ENCODE measurements around the gene FKRP. TPM values are rescaled to one million over a fixed set of nuclear protein-coding genes. Genes with fewer than 3 reads are reported as not detected.
"Not testable (repeated sequence)": the region's sequence is repeated elsewhere in the genome, so short reads cannot be mapped to it uniquely, and the experiment has no call there.

FKRP gene
- total RNA-seq, 5 donors from 2014 or later (not counting 1 experiment from before 2014, with no cell fraction given) = 17.8 to 35.3 (median 23.6) TPM

- Mint-ChIP-seq H3K36me3 (no peaks in the 10 kb centered on the region), H3K4me1 (peaks cover 2 to 4% (median 4%) of the 10 kb centered on the region in 3 donors), H3K4me3 (no peak overlapping the region), H3K27me3 (no peaks in the 10 kb centered on the region), H3K9me3 (no peaks in the 10 kb centered on the region), H3K27ac (no peak overlapping the region)
- H3K4me1 ChIP-seq (ENCODE audit: control insufficient read depth in 1 of 2, extremely low read depth in 1 of 2, insufficient read depth in 2 of 2, low read length in 2 of 2) = peaks cover 0 to 12% of the 10 kb centered on the region in 2 experiments
- peaks cover 0 to 5% of the 10 kb centered on the region in 2 donors for H3K36me3 ChIP-seq (ENCODE audit: control insufficient read depth in 2 of 2, extremely low read depth in 1 of 2, insufficient read depth in 1 of 2, low read length in 1 of 2)
- CTCF ChIA-PET = interaction anchor here in 1 of 2 donors (2.1 kb wide), 1 partner anchor 81 kb away, joined by 20 read pairs; no protein-coding TSS in a partner anchor
- no peak overlapping the region for H3K4me3 ChIP-seq (ENCODE audit: control insufficient read depth in 1 of 2, extremely low read depth in 1 of 2, low read length in 1 of 2)
- POLR2A ChIA-PET = interaction anchor here in 1 of 2 donors (0.8 kb wide), 1 partner anchor 91 kb away, joined by 5 read pairs; no protein-coding TSS in a partner anchor
- no peaks in the 10 kb centered on the region for H3K27me3 ChIP-seq (replicated peaks in 1 of 2; ENCODE audit: control insufficient read depth in 2 of 2, extremely low read depth in 1 of 2, insufficient read depth in 2 of 2, low read length in 1 of 2)
- H3K9me3 ChIP-seq = no peaks in the 10 kb centered on the region
- DNase-seq = no peak
- H3K27ac ChIP-seq (ENCODE audit: low read length) = no peak overlapping the region
- WGBS (ENCODE audit: insufficient coverage) = 90% methylated on average over 2 of the region's 6 CpGs
- ATAC-seq (replicated peaks in 1 of 4) = no peak
Measured at GRCh38 chr19:46759206-46759605, 13.3 kb downstream of the FKRP start.

GRCh38 chr19:46759817-46760333 is 14.0 kb downstream of the FKRP start:
- Mint-ChIP-seq H3K27me3 (no peaks in the 10 kb centered on the region), H3K27ac (no peak overlapping the region), H3K36me3 (no peaks in the 10 kb centered on the region), H3K9me3 (no peaks in the 10 kb centered on the region), H3K4me1 (peaks cover 2 to 4% (median 4%) of the 10 kb centered on the region in 3 donors), H3K4me3 (no peak overlapping the region)
- Histone ChIP-seq H3K4me3 (ENCODE audit: control insufficient read depth in 1 of 2, extremely low read depth in 1 of 2, low read length in 1 of 2) (no peak overlapping the region), H3K27me3 (replicated peaks in 1 of 2; ENCODE audit: control insufficient read depth in 2 of 2, extremely low read depth in 1 of 2, insufficient read depth in 2 of 2, low read length in 1 of 2) (no peaks in the 10 kb centered on the region), H3K36me3 (ENCODE audit: control insufficient read depth in 2 of 2, extremely low read depth in 1 of 2, insufficient read depth in 1 of 2, low read length in 1 of 2) (peaks cover 0 to 5% of the 10 kb centered on the region in 2 donors), H3K27ac (ENCODE audit: low read length) (no peak overlapping the region), H3K4me1 (ENCODE audit: control insufficient read depth in 1 of 2, extremely low read depth in 1 of 2, insufficient read depth in 2 of 2, low read length in 2 of 2) (peaks cover 0 to 12% of the 10 kb centered on the region in 2 experiments), H3K9me3 (no peaks in the 10 kb centered on the region)
- 82% methylated on average over 3 of the region's 7 CpGs for WGBS (ENCODE audit: insufficient coverage)
- DNase-seq = no peak
- ChIA-PET CTCF (no interaction called here), POLR2A (no interaction called here)
- ATAC-seq (replicated peaks in 1 of 4) = no peak

- H3K4me3 Mint-ChIP-seq = no peak overlapping the region
- Histone ChIP-seq H3K27me3 (replicated peaks in 1 of 2; ENCODE audit: control insufficient read depth in 2 of 2, extremely low read depth in 1 of 2, insufficient read depth in 2 of 2, low read length in 1 of 2) (no peaks in the 10 kb centered on the region), H3K4me1 (ENCODE audit: control insufficient read depth in 1 of 2, extremely low read depth in 1 of 2, insufficient read depth in 2 of 2, low read length in 2 of 2) (peaks cover 0 to 12% of the 10 kb centered on the region in 2 experiments), H3K4me3 (ENCODE audit: control insufficient read depth in 1 of 2, extremely low read depth in 1 of 2, low read length in 1 of 2) (no peak overlapping the region), H3K36me3 (ENCODE audit: control insufficient read depth in 2 of 2, extremely low read depth in 1 of 2, insufficient read depth in 1 of 2, low read length in 1 of 2) (peaks cover 0 to 5% of the 10 kb centered on the region in 2 donors), H3K27ac (ENCODE audit: low read length) (no peak overlapping the region), H3K9me3 (no peaks in the 10 kb centered on the region)
- CTCF ChIA-PET = no interaction called here
- POLR2A ChIA-PET = no interaction called here
- H3K27ac Mint-ChIP-seq = no peak overlapping the region
- WGBS (ENCODE audit: insufficient coverage) = 92% methylated on average over 4 of the region's 5 CpGs
- ATAC-seq (replicated peaks in 1 of 4) (no peak), DNase-seq (no peak)
- H3K36me3 Mint-ChIP-seq = no peaks in the 10 kb centered on the region
- H3K9me3 Mint-ChIP-seq = no peaks in the 10 kb centered on the region
- H3K27me3 Mint-ChIP-seq = no peaks in the 10 kb centered on the region
- H3K4me1 Mint-ChIP-seq = peaks cover 2 to 4% (median 4%) of the 10 kb centered on the region in 3 donors
Measured at GRCh38 chr19:46760363-46760762, 14.5 kb downstream of the FKRP start.

- POLR2A ChIA-PET; H3K27me3 Mint-ChIP-seq; DNase-seq; H3K4me3 Mint-ChIP-seq; H3K27me3 ChIP-seq (replicated peaks in 1 of 2; ENCODE audit: control insufficient read depth in 2 of 2, extremely low read depth in 1 of 2, insufficient read depth in 2 of 2, low read length in 1 of 2); CTCF ChIA-PET; H3K27ac ChIP-seq (ENCODE audit: low read length); H3K9me3 ChIP-seq; H3K9me3 Mint-ChIP-seq; H3K4me3 ChIP-seq (ENCODE audit: control insufficient read depth in 1 of 2, extremely low read depth in 1 of 2, low read length in 1 of 2); H3K4me1 Mint-ChIP-seq; H3K36me3 ChIP-seq (ENCODE audit: control insufficient read depth in 2 of 2, extremely low read depth in 1 of 2, insufficient read depth in 1 of 2, low read length in 1 of 2); H3K36me3 Mint-ChIP-seq; ATAC-seq (replicated peaks in 1 of 4); H3K27ac Mint-ChIP-seq: not testable (repeated sequence)
- WGBS (ENCODE audit: insufficient coverage) = no CpG with 5 or more reads among the region's 4 CpGs
- peaks cover 0 to 12% of the 10 kb centered on the region in 2 experiments for H3K4me1 ChIP-seq (ENCODE audit: control insufficient read depth in 1 of 2, extremely low read depth in 1 of 2, insufficient read depth in 2 of 2, low read length in 2 of 2)
Measured at GRCh38 chr19:46760897-46761296, 15.0 kb downstream of the FKRP start.

GRCh38 chr19:46761418-46761831 is 15.6 kb downstream of the FKRP start:
- ChIA-PET POLR2A (no interaction called here), CTCF (interaction anchor here in 1 of 2 donors (0.6 kb wide), 1 partner anchor 1369 kb away, joined by 3 read pairs; no protein-coding TSS in a partner anchor)
- no peak overlapping the region for H3K4me3 ChIP-seq (ENCODE audit: control insufficient read depth in 1 of 2, extremely low read depth in 1 of 2, low read length in 1 of 2)
- Mint-ChIP-seq H3K4me1 (peaks cover 2 to 4% (median 4%) of the 10 kb centered on the region in 3 donors), H3K4me3 (no peak overlapping the region), H3K27me3 (no peaks in the 10 kb centered on the region), H3K36me3 (no peaks in the 10 kb centered on the region), H3K9me3 (no peaks in the 10 kb centered on the region), H3K27ac (no peak overlapping the region)
- H3K27me3 ChIP-seq (replicated peaks in 1 of 2; ENCODE audit: control insufficient read depth in 2 of 2, extremely low read depth in 1 of 2, insufficient read depth in 2 of 2, low read length in 1 of 2) = no peaks in the 10 kb centered on the region
- H3K36me3 ChIP-seq (ENCODE audit: control insufficient read depth in 2 of 2, extremely low read depth in 1 of 2, insufficient read depth in 1 of 2, low read length in 1 of 2) = no peaks in the 10 kb centered on the region
- peaks cover 0 to 12% of the 10 kb centered on the region in 2 experiments for H3K4me1 ChIP-seq (ENCODE audit: control insufficient read depth in 1 of 2, extremely low read depth in 1 of 2, insufficient read depth in 2 of 2, low read length in 2 of 2)
- no peak overlapping the region for H3K27ac ChIP-seq (ENCODE audit: low read length)
- ATAC-seq (replicated peaks in 1 of 4) (no peak), DNase-seq (no peak)
- WGBS (ENCODE audit: insufficient coverage) = 100% methylated on average over 3 of the region's 5 CpGs
- H3K9me3 ChIP-seq = no peaks in the 10 kb centered on the region

- H3K27ac Mint-ChIP-seq = no peak overlapping the region
- H3K4me1 ChIP-seq (ENCODE audit: control insufficient read depth in 1 of 2, extremely low read depth in 1 of 2, insufficient read depth in 2 of 2, low read length in 2 of 2) = peaks cover 0 to 8% of the 10 kb centered on the region in 2 experiments
- H3K36me3 ChIP-seq (ENCODE audit: control insufficient read depth in 2 of 2, extremely low read depth in 1 of 2, insufficient read depth in 1 of 2, low read length in 1 of 2) = no peaks in the 10 kb centered on the region
- no peak overlapping the region for H3K4me3 Mint-ChIP-seq
- ChIA-PET POLR2A (no interaction called here), CTCF (interaction anchor here (0.6 kb wide), 2 partner anchors 294 to 1368 kb away, joined by 3 read pairs; no protein-coding TSS in a partner anchor)
- no peaks in the 10 kb centered on the region for H3K27me3 ChIP-seq (replicated peaks in 1 of 2; ENCODE audit: control insufficient read depth in 2 of 2, extremely low read depth in 1 of 2, insufficient read depth in 2 of 2, low read length in 1 of 2)
- ATAC-seq (replicated peaks in 1 of 4) (no peak), DNase-seq (no peak)
- H3K27ac ChIP-seq (ENCODE audit: low read length) = no peak overlapping the region
- H3K4me1 Mint-ChIP-seq = peaks cover 4 to 5% (median 4%) of the 10 kb centered on the region in 3 donors
- WGBS (ENCODE audit: insufficient coverage) = 94% methylated on average over 3 of the region's 6 CpGs
- no peaks in the 10 kb centered on the region for H3K27me3 Mint-ChIP-seq
- no peak overlapping the region for H3K4me3 ChIP-seq (ENCODE audit: control insufficient read depth in 1 of 2, extremely low read depth in 1 of 2, low read length in 1 of 2)
- no peaks in the 10 kb centered on the region for H3K9me3 ChIP-seq
- no peaks in the 10 kb centered on the region for H3K9me3 Mint-ChIP-seq
- no peaks in the 10 kb centered on the region for H3K36me3 Mint-ChIP-seq
Measured at GRCh38 chr19:46762245-46762890, 16.5 kb downstream of the FKRP start.

All from T-cell (primary cell).